ENCODE data around the gene FBXL15. TPM values are rescaled to one million over a fixed set of nuclear protein-coding genes. Genes with fewer than 3 reads are reported as not detected.

Gene FBXL15
- total RNA-seq, 4 donors from 2014 or later = 18.6 to 41.9 (median 26.1) TPM

DNA sequence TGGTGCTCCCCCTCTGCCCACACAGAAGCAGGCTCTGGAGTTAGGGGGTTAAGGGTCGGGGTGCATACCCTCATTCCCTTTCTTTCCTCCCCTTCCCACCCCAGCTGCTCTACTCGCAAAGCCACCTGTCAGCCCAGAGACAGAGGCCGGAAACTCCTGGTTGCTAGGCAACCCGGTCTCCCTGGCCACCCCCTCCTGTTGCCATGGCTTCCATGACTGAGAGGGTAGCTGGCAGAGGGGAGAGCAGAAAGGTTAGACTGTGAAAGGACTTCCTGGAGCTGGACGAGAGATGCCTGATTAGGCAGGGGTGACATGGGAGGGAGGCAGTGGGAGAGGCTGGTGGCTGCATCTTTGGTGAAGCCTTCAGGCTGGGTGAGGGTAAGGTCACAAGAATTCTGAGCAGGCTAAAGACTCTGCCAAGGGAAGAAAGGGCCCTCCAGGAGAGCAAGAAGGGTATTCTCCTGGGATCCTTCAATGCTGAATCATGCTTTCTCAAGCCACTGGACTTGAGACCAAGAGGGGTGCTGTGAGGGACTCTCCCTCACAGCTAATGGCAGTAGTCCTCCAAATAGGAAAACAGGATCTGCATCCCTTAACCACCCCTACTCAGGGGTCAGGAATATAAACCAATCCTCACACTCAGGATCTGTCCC, 7.5 kb upstream of the FBXL15 start:
- Histone ChIP-seq H3K27ac (no peak overlapping the region), H3K9me3 (no peaks in the 10 kb centered on the region), H3K36me3 (no peaks in the 10 kb centered on the region), H3K4me3 (no peak overlapping the region), H3K4me1 (peaks cover 3 to 30% (median 16%) of the 10 kb centered on the region in 3 donors), H3K27me3 (peaks cover 100% of the 10 kb centered on the region)
- WGBS, 2 donors (ENCODE audit: low coverage in 1 of 2) = 11% methylated on average over 2 of the region's 5 CpGs; no CpG with 5 or more reads in 1 of the 2 donors
- no peak for ATAC-seq
- TF ChIP-seq POLR2AphosphoS5 (IDR thresholded peaks at IDR 0.05) (no peak), POLR2A (IDR thresholded peaks at IDR 0.05) (no peak), EP300 (IDR thresholded peaks at IDR 0.05) (no peak)
- TF ChIP-seq, protein P1, sequence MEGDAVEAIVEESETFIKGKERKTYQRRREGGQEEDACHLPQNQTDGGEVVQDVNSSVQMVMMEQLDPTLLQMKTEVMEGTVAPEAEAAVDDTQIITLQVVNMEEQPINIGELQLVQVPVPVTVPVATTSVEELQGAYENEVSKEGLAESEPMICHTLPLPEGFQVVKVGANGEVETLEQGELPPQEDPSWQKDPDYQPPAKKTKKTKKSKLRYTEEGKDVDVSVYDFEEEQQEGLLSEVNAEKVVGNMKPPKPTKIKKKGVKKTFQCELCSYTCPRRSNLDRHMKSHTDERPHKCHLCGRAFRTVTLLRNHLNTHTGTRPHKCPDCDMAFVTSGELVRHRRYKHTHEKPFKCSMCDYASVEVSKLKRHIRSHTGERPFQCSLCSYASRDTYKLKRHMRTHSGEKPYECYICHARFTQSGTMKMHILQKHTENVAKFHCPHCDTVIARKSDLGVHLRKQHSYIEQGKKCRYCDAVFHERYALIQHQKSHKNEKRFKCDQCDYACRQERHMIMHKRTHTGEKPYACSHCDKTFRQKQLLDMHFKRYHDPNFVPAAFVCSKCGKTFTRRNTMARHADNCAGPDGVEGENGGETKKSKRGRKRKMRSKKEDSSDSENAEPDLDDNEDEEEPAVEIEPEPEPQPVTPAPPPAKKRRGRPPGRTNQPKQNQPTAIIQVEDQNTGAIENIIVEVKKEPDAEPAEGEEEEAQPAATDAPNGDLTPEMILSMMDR (IDR thresholded peaks at IDR 0.05) = no peak

DNA sequence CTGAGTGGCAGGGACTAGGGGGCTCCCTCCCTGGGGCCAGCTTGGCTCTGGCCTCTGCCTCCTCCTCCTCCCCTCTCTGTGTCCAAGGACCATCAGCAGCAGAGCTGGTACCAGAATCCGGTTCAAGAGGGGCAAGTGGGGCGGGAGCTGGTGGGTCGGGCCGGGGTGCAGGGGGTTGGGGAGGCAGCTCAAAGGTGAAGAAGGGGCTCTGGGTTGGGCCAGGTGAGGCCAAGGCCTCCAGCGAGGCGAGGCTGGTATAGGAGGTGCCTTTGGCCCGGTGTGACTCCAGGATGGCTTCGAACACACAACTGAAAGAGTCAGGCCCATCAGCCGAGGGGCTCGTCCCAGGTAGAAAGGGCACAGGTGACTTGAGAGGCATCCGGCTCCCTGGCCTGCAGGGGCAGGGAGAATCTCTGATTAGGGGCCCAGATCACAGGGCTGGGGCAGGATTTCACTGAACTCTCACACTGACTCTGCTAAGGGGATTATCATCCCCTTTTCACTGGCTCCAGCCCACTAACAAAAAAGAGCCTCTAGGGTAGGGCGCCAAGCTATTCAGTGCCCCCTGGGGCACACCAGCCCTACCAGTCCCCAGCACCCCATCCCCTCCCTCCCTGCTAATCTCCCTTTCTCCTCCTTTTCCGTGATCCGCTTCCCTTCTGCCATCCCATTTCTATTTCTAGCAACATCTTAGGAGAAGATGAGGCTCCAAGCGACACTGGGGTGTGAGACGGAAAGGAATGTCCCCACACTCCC, 6.7 kb upstream of the FBXL15 start:
- no peak for ATAC-seq
- H3K9me3 ChIP-seq = no peaks in the 10 kb centered on the region
- TF ChIP-seq, protein P1 (IDR thresholded peaks at IDR 0.05) = no peak
- no peak for TF ChIP-seq POLR2A (IDR thresholded peaks at IDR 0.05)
- no peak for TF ChIP-seq POLR2AphosphoS5 (IDR thresholded peaks at IDR 0.05)
- TF ChIP-seq EP300 (IDR thresholded peaks at IDR 0.05) = no peak
- peaks cover 3 to 30% (median 15%) of the 10 kb centered on the region in 3 donors for H3K4me1 ChIP-seq
- peaks cover 100% of the 10 kb centered on the region for H3K27me3 ChIP-seq
- 44 to 70% methylated on average over 3 to 4 of the region's 16 CpGs for WGBS, 2 donors (ENCODE audit: low coverage in 1 of 2)
- no peak overlapping the region for H3K27ac ChIP-seq
- no peak overlapping the region for H3K4me3 ChIP-seq
- H3K36me3 ChIP-seq = no peaks in the 10 kb centered on the region

DNA sequence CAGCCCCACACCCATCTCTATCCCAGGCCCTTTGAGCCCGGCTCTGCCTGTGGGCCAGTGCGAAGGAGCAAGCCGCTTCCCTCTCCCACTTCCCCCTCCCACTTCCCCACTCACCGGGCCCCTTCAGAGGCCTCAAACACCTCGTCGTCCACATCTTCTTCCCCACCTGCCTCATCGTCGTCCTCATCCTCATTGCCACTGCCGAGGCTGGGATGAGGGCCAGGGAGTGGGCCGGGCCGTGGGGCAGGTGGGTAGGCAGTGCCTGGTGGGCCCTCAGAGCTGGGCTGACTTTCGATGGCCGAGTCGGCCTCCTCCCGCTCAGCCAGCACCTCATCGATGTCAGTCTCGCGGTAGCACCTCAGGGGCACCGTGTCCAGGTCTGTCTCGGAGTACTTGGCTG, 5.9 kb upstream of the FBXL15 start:
- Histone ChIP-seq H3K36me3 (no peaks in the 10 kb centered on the region), H3K4me3 (no peak overlapping the region), H3K4me1 (peaks cover 4 to 30% (median 22%) of the 10 kb centered on the region in 3 donors), H3K9me3 (no peaks in the 10 kb centered on the region), H3K27ac (no peak overlapping the region), H3K27me3 (peaks cover 93% of the 10 kb centered on the region)
- ATAC-seq = no peak
- TF ChIP-seq, protein P1 (IDR thresholded peaks at IDR 0.05) = no peak
- no peak for TF ChIP-seq EP300 (IDR thresholded peaks at IDR 0.05)
- no peak for TF ChIP-seq POLR2A (IDR thresholded peaks at IDR 0.05)
- no peak for TF ChIP-seq POLR2AphosphoS5 (IDR thresholded peaks at IDR 0.05)
- 7 to 13% methylated on average over 2 to 5 of the region's 20 CpGs for WGBS, 2 donors (ENCODE audit: low coverage in 1 of 2)

DNA sequence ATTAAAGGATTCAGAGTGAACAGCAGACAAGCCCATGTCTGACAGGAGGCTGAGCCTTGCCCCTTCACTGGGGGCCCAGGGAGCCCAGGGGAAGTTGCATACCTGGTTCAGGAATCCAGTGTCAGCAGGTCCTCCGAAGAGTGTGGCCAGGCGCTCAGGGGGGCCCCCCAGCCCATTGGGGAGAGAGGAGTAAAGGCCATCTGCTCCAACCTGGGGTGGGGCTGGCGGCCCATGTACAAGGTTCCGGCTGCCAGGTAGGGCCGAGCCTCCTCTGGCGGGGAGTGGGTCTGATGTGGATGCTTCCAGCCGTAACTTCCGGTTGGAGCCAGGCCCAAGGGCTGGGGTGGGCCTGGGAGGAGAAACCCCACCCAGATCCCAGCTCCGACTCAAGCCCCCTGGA, 4.4 kb upstream of the FBXL15 start:
- H3K9me3 ChIP-seq = no peaks in the 10 kb centered on the region
- no peak overlapping the region for H3K27ac ChIP-seq
- ATAC-seq = no peak
- peaks cover 5 to 23% (median 16%) of the 10 kb centered on the region in 3 donors for H3K4me1 ChIP-seq
- no peak for TF ChIP-seq POLR2A (IDR thresholded peaks at IDR 0.05)
- no peak for TF ChIP-seq POLR2AphosphoS5 (IDR thresholded peaks at IDR 0.05)
- no peak for TF ChIP-seq EP300 (IDR thresholded peaks at IDR 0.05)
- TF ChIP-seq, protein P1 (IDR thresholded peaks at IDR 0.05) = no peak
- H3K4me3 ChIP-seq = no peak overlapping the region
- no CpG with 5 or more reads among the region's 9 CpGs for WGBS, 2 donors (ENCODE audit: low coverage in 1 of 2)
- H3K27me3 ChIP-seq = peaks cover 78% of the 10 kb centered on the region
- H3K36me3 ChIP-seq = no peaks in the 10 kb centered on the region

Measured in gastroesophageal sphincter (tissue), 4 donors.